NK-92 (cell line): ENCODE data around the gene CGB8.
"Not testable (repeated sequence)": the region's sequence is repeated elsewhere in the genome, so short reads cannot be mapped to it uniquely, and the experiment has no call there.

Source experiments
- DNase-seq: peaks from one replicate; lab custom pipeline; 2025; ENCODE audit not compliant: unreplicated experiment; lab: John Stamatoyannopoulos, UW

The CGB8 gene

GRCh38 chr19:49065905-49066512, 17.1 kb upstream of the CGB8 start:
- no peak for DNase-seq

GRCh38 chr19:49064768-49065611, 16.1 kb upstream of the CGB8 start, which contains the start of gene NTF4:
Gene NTF4, minus strand, starts transcription at chr19:49064818. Its CDS starts 2,821 bp downstream, at chr19:49061997.
- DNase-seq = no peak

GRCh38 chr19:49064029-49064629, 15.2 kb upstream of the CGB8 start:
- no peak for DNase-seq

- DNase-seq = no peak
Measured at GRCh38 chr19:49061445-49061844, 12.5 kb upstream of the CGB8 start.

- no peak for DNase-seq
Measured at GRCh38 chr19:49061000-49061399, 12.1 kb upstream of the CGB8 start.

GRCh38 chr19:49059053-49059452, 10.1 kb upstream of the CGB8 start:
- DNase-seq = no peak

GRCh38 chr19:49058562-49058961, 9.7 kb upstream of the CGB8 start:
- DNase-seq = no peak

- no peak for DNase-seq
Measured at GRCh38 chr19:49057636-49058234, 8.8 kb upstream of the CGB8 start, which contains the start of gene CGB7. Gene CGB7, minus strand, starts transcription at chr19:49057749. Its CDS starts 2,374 bp downstream, at chr19:49055375.

GRCh38 chr19:49056902-49057596, 8.1 kb upstream of the CGB8 start:
- not testable (repeated sequence) for DNase-seq

GRCh38 chr19:49056101-49056901, 7.4 kb upstream of the CGB8 start:
- no peak for DNase-seq

- DNase-seq = not testable (repeated sequence)
Measured at GRCh38 chr19:49050376-49051033, 1.6 kb upstream of the CGB8 start.

- not testable (repeated sequence) for DNase-seq
Measured at GRCh38 chr19:49049834-49050233, 923 bp upstream of the CGB8 start.

GRCh38 chr19:49043548-49043947, 5.4 kb downstream of the CGB8 start, which contains the start of gene CGB5:
Gene CGB5, plus strand, starts transcription at chr19:49043848. Its CDS starts 362 bp downstream, at chr19:49044210.
- not testable (repeated sequence) for DNase-seq

GRCh38 chr19:49042666-49043065, 6.2 kb downstream of the CGB8 start:
- not testable (repeated sequence) for DNase-seq

- DNase-seq = no peak
Measured at GRCh38 chr19:49042177-49042576, 6.7 kb downstream of the CGB8 start.

GRCh38 chr19:49039736-49040135, 9.2 kb downstream of the CGB8 start:
- not testable (repeated sequence) for DNase-seq

- not testable (repeated sequence) for DNase-seq
Measured at GRCh38 chr19:49038557-49039276, 10.2 kb downstream of the CGB8 start.

- not testable (repeated sequence) for DNase-seq
Measured at GRCh38 chr19:49038111-49038510, 10.8 kb downstream of the CGB8 start.

- DNase-seq = not testable (repeated sequence)
Measured at GRCh38 chr19:49036815-49037214, 12.1 kb downstream of the CGB8 start, which contains the start of gene CGB1. Gene CGB1, minus strand, starts transcription at chr19:49036895. Its CDS starts 184 bp downstream, at chr19:49036711.
